ENCODE data around the gene SLC16A5. TPM values are rescaled to one million over a fixed set of nuclear protein-coding genes. Genes with fewer than 3 reads are reported as not detected.
"Not testable (repeated sequence)": the region's sequence is repeated elsewhere in the genome, so short reads cannot be mapped to it uniquely, and the experiment has no call there.

SLC16A5 gene
- total RNA-seq, 6 donors from 2014 or later = 40.6 to 234 (median 123) TPM

DNA sequence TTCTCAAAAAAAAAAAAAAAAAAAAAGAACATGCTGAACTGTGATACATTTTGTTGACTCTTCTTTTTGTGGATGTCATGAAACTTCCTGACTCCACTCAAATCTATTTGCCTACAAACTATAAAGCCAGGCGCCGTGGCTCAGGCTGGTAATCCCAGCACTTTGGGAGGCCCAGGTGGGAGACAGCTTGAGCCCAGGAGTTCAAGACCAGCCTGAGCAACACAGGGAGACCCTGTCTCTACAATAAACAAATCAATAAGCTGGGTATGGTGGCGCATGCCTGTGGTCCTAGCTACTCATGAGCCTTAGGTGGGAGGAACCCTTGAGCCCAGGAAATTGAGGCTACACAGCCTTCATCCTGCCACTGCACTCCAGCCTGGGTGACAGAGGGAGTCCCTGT, 45.2 kb downstream of the SLC16A5 start:
- Histone ChIP-seq H3K4me3 (no peak overlapping the region), H3K4me1 (peaks cover 13 to 22% (median 13%) of the 10 kb centered on the region in 4 donors), H3K9me3 (no peaks in the 10 kb centered on the region), H3K27ac (no peak overlapping the region), H3K27me3 (no peaks in the 10 kb centered on the region), H3K36me3 (peaks cover 0 to 29% (median 9%) of the 10 kb centered on the region in 4 donors)
- DNase-seq (no peak), ATAC-seq (ENCODE audit: low FRiP score in 2 of 2) (no peak)
- TF ChIP-seq POLR2AphosphoS5 (IDR thresholded peaks at IDR 0.05) (no peak), POLR2A (IDR thresholded peaks at IDR 0.05) (no peak), EP300 (IDR thresholded peaks at IDR 0.05) (no peak)
- TF ChIP-seq, protein P1, sequence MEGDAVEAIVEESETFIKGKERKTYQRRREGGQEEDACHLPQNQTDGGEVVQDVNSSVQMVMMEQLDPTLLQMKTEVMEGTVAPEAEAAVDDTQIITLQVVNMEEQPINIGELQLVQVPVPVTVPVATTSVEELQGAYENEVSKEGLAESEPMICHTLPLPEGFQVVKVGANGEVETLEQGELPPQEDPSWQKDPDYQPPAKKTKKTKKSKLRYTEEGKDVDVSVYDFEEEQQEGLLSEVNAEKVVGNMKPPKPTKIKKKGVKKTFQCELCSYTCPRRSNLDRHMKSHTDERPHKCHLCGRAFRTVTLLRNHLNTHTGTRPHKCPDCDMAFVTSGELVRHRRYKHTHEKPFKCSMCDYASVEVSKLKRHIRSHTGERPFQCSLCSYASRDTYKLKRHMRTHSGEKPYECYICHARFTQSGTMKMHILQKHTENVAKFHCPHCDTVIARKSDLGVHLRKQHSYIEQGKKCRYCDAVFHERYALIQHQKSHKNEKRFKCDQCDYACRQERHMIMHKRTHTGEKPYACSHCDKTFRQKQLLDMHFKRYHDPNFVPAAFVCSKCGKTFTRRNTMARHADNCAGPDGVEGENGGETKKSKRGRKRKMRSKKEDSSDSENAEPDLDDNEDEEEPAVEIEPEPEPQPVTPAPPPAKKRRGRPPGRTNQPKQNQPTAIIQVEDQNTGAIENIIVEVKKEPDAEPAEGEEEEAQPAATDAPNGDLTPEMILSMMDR (IDR thresholded peaks at IDR 0.05) = no peak
- 93 to 100% methylated on average over 3 of the region's 3 CpGs for WGBS, 2 donors

DNA sequence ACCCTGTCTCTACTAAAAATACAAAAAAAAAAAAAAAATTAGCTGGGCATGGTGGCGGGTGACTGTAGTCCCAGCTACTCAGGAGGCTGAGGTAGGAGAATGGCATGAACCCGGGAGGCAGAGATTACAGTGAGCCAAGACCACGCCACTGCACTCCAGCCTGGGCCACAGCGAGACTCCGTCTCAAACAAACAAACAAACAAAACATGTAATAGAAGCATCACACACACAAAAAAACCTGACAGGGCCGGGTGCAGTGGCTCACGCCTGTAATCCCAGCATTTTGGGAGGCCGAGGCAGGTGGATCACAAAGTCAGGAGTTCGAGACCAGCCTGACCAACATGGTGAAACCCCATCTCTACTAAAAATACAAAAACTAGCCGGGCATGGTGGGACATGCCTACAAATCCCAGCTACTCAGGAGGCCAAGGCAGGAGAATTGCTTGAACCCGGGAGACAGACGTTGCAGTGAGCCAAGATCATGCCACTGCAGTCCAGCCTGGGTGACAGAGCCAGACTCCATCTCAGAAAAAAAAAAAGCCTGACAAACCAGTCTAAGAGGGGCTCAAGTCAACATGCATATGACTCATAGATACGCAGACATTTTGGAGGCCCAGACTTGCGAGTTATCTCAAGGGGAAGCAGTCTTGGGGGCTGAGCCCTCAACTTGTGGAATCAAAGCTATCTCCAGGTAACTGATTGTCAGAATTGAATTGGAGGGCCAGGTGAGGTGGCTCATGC, 46.0 kb downstream of the SLC16A5 start:
- H3K27ac ChIP-seq; H3K9me3 ChIP-seq; ATAC-seq (ENCODE audit: low FRiP score in 2 of 2); DNase-seq; H3K4me3 ChIP-seq; H3K27me3 ChIP-seq: not testable (repeated sequence)
- Histone ChIP-seq H3K36me3 (peaks cover 0 to 23% (median 8%) of the 10 kb centered on the region in 4 donors), H3K4me1 (peaks cover 13 to 22% (median 13%) of the 10 kb centered on the region in 4 donors)
- WGBS, 2 donors = 87 to 91% methylated on average over 14 of the region's 14 CpGs

DNA sequence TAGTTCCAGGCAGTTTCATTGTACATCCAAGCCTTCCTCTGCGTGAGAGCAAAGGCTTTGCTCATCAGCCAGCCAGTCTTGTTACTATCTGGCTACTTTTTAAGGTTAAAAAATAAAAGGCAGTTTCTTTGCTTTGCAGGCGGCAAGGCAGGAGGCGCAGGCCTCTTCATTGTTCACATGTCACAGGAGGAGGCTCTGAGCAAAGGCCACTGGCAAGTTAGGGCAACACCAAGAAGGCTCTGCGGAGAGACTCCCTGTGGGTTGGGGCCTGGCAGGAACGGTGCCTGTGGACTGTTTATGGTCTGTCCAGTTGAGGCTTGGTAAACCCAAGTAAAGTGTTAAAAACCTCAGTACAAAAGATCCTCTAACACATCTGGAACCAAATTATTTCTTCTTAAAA, 47.7 kb downstream of the SLC16A5 start:
- H3K36me3 ChIP-seq = peaks cover 0 to 9% (median 0%) of the 10 kb centered on the region in 4 donors
- no peak for ATAC-seq (ENCODE audit: low FRiP score in 2 of 2)
- no peaks in the 10 kb centered on the region for H3K27me3 ChIP-seq
- WGBS, 2 donors = 87 to 92% methylated on average over 5 of the region's 5 CpGs
- no peaks in the 10 kb centered on the region for H3K9me3 ChIP-seq
- H3K27ac ChIP-seq = no peak overlapping the region
- TF ChIP-seq POLR2AphosphoS5 (IDR thresholded peaks at IDR 0.05) (no peak), EP300 (IDR thresholded peaks at IDR 0.05) (no peak), POLR2A (IDR thresholded peaks at IDR 0.05) (no peak)
- TF ChIP-seq, protein P1 (IDR thresholded peaks at IDR 0.05) = no peak
- H3K4me1 ChIP-seq = peaks cover 7 to 13% (median 9%) of the 10 kb centered on the region in 4 donors
- DNase-seq = no peak
- H3K4me3 ChIP-seq = no peak overlapping the region

DNA sequence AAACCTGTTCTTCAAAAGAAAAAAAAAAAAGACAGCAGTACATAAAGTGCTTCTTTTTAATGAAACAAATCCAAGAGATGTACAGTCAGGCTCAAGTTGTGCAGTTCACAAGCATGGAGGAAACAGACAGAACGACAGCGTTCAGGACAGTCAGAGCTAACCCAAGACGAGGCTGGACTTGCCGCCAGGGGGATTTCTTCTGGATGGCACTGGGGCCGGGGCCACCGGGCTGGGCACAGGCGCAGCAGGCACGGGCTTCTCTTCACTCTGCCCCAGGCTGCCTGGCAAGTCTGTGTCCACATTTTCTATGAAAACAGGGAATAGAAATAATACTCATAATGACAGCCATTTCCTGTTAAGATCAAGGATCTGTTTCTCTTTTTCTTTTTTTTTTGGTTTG, 48.2 kb downstream of the SLC16A5 start:
- H3K4me3 ChIP-seq = no peak overlapping the region
- H3K36me3 ChIP-seq = peaks cover 0 to 12% (median 2%) of the 10 kb centered on the region in 4 donors
- TF ChIP-seq, protein P1 (IDR thresholded peaks at IDR 0.05) = no peak
- TF ChIP-seq POLR2A (IDR thresholded peaks at IDR 0.05) (no peak), EP300 (IDR thresholded peaks at IDR 0.05) (no peak), POLR2AphosphoS5 (IDR thresholded peaks at IDR 0.05) (no peak)
- DNase-seq (peak in 1 of 2 donors; percentile 48), ATAC-seq (ENCODE audit: low FRiP score in 2 of 2) (no peak)
- H3K27me3 ChIP-seq = no peaks in the 10 kb centered on the region
- WGBS, 2 donors = 83 to 85% methylated on average over 8 of the region's 8 CpGs
- H3K9me3 ChIP-seq = no peaks in the 10 kb centered on the region
- H3K27ac ChIP-seq = no peak overlapping the region
- peaks cover 5 to 9% (median 7%) of the 10 kb centered on the region in 4 donors for H3K4me1 ChIP-seq

DNA sequence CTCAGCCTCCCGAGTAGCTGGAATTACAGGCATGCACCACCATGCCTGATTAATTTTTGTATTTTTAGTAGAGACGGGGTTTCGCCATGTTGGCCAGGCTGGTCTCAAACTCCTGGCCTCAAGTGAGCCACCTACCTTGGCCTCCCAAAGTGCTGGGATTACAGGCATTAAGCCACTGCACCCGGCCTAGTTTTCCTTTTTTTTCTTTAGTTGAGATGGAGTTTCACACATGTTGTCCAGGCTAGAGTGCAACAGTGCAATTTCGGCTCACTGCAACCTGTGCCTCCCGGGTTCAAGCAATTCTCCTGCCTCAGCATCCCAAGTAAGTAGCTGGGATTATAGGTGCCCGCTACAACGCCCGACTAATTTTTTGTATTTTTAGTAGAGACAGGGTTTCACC, 50.0 kb downstream of the SLC16A5 start:
- 96% methylated on average over 9 of the region's 9 CpGs for WGBS, 2 donors
- H3K27me3 ChIP-seq; H3K4me1 ChIP-seq; DNase-seq; H3K4me3 ChIP-seq; ATAC-seq (ENCODE audit: low FRiP score in 2 of 2); H3K27ac ChIP-seq; H3K9me3 ChIP-seq: not testable (repeated sequence)
- H3K36me3 ChIP-seq = peaks cover 0 to 22% (median 10%) of the 10 kb centered on the region in 4 donors

DNA sequence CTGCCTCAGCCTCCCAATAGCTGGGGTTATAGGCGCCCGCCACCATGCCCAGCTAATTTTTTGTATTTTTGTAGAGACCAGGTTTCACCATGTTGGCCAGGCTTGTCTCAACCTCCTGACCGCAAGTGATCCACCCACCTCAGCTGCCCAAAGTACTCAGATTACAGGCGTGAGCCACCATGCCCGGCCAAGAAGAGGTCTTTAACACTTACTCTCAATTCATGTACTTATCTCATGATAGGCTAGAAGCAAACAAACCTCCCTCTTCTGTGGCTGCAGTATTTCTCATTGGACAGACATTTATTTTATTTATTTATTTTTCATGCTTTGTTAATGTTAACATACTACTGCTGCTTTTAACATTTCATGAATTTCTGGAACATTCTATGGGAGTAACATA, 50.8 kb downstream of the SLC16A5 start:
- H3K27ac ChIP-seq = no peak overlapping the region
- 92 to 93% methylated on average over 5 of the region's 5 CpGs for WGBS, 2 donors

More for the DNA sequence above, 50.8 kb downstream of the SLC16A5 start:
- H3K27me3 ChIP-seq = no peaks in the 10 kb centered on the region
- TF ChIP-seq POLR2AphosphoS5 (IDR thresholded peaks at IDR 0.05) (no peak), EP300 (IDR thresholded peaks at IDR 0.05) (no peak), POLR2A (IDR thresholded peaks at IDR 0.05) (no peak)
- TF ChIP-seq, protein P1 (IDR thresholded peaks at IDR 0.05) = no peak
- peaks cover 0 to 25% (median 12%) of the 10 kb centered on the region in 4 donors for H3K36me3 ChIP-seq
- DNase-seq (no peak), ATAC-seq (ENCODE audit: low FRiP score in 2 of 2) (no peak)
- H3K4me3 ChIP-seq = no peak overlapping the region
- H3K4me1 ChIP-seq = no peaks in the 10 kb centered on the region
- no peaks in the 10 kb centered on the region for H3K9me3 ChIP-seq
